Effector memory CD4-positive, alpha-beta T cell (primary cell): ENCODE data around the gene RNF43.
"Not testable (repeated sequence)": the region's sequence is repeated elsewhere in the genome, so short reads cannot be mapped to it uniquely, and the experiment has no call there.

Source experiments
- DNase-seq, 3 donors: peaks; one replicate each; pipeline ENCODE4 v3.0.0-alpha.2; 2020
- H3K27ac ChIP-seq: 2 replicates; pipeline ENCODE4 v1.7.0; 2013; ENCODE audit warnings: mild to moderate bottlenecking, low read length, moderate library complexity; ENCODE audit not compliant: insufficient read depth, poor library complexity, severe bottlenecking
- H3K27me3 ChIP-seq: replicated peaks from 2 replicates; pipeline ENCODE4 v1.7.0; 2013; ENCODE audit warnings: mild to moderate bottlenecking, low read length; ENCODE audit not compliant: insufficient read depth, control insufficient read depth, poor library complexity, severe bottlenecking
- H3K36me3 ChIP-seq: 2 replicates; pipeline ENCODE4 v1.7.0; 2013; ENCODE audit warnings: mild to moderate bottlenecking, low read length, moderate library complexity; ENCODE audit not compliant: control insufficient read depth, insufficient read depth
- H3K4me1 ChIP-seq: 2 replicates; pipeline ENCODE4 v1.7.0; 2013; ENCODE audit warnings: low read length, mild to moderate bottlenecking; ENCODE audit not compliant: control insufficient read depth, insufficient read depth, poor library complexity, severe bottlenecking
- H3K4me3 ChIP-seq: 2 replicates; pipeline ENCODE4 v1.7.0; 2013; ENCODE audit warnings: low read length, low read depth, mild to moderate bottlenecking; ENCODE audit not compliant: insufficient read depth, poor library complexity, severe bottlenecking
- H3K9me3 ChIP-seq: 2 replicates; pipeline ENCODE4 v1.7.0; 2013; ENCODE audit warnings: mild to moderate bottlenecking, low read length, moderate library complexity; ENCODE audit not compliant: control insufficient read depth

The RNF43 gene

DNA sequence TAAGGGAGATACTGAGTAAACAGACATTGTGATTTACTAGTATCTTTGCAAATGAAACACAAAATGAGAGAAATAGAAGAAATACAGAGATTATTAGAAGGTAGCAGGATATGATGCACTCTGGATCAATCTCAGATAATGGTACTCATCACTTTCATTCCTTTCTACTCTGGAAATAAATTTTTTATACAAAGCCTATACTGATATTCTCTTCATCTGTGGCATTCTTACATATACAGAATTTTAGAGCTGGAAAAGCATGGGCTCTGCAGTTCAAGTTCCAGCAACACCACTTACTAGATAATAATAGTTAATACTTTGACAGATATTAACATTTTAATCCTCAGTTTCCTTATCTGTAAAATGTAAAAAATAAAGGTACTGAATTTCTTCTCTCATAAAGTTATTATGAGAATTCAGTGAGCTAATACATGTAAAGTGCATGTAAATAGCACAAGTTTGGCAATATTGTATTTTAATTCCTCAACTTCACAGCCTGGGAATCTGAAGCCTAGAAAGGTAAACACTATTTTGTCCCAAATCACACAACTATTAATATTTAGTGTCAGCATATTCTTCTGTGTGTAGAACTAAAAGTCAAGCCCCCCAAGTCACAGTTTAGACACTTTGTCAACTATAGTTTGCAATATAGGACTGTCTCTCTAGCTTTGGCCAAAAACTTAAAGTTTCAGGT is 6.5 kb downstream of the RNF43 start:
- no peak overlapping the region for H3K27ac ChIP-seq
- DNase-seq: no peak
- H3K36me3 ChIP-seq: no peaks in the 10 kb centered on the region
- H3K9me3 ChIP-seq: no peaks in the 10 kb centered on the region
- no peaks in the 10 kb centered on the region for H3K4me1 ChIP-seq
- no peak overlapping the region for H3K4me3 ChIP-seq
- no peaks in the 10 kb centered on the region for H3K27me3 ChIP-seq

DNA sequence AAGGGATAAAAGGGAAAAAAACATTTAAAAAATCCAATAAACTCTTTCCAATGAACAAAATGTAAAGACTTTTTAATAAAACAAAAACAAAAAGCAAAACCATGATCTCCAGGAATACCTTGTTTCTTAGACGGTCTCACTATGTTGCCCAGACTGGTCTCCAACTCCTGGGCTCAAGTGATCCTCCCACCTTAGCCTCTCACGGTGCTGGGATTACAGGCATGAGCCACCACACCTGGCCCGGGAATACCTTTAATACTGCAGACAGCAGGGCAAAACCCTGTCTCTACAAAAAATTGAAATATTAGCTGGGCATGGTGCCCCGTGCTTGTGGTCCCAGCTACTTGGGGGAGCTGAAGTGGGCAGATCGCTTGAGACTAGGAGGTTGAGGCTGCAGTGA is 7.9 kb downstream of the RNF43 start:
- H3K4me3 ChIP-seq: no peak overlapping the region
- H3K27ac ChIP-seq: no peak overlapping the region
- no peak for DNase-seq
- no peaks in the 10 kb centered on the region for H3K9me3 ChIP-seq
- no peaks in the 10 kb centered on the region for H3K4me1 ChIP-seq
- H3K36me3 ChIP-seq: no peaks in the 10 kb centered on the region
- H3K27me3 ChIP-seq: no peaks in the 10 kb centered on the region

GRCh38 chr17:58403311-58403710 is 14.0 kb downstream of the RNF43 start:
- DNase-seq: no peak
- Histone ChIP-seq H3K27me3 (no peaks in the 10 kb centered on the region), H3K4me1 (no peaks in the 10 kb centered on the region), H3K9me3 (no peaks in the 10 kb centered on the region), H3K27ac (no peak overlapping the region), H3K36me3 (no peaks in the 10 kb centered on the region), H3K4me3 (no peak overlapping the region)

GRCh38 chr17:58402679-58403078 is 14.7 kb downstream of the RNF43 start:
- Histone ChIP-seq H3K4me3 (no peak overlapping the region), H3K27ac (no peak overlapping the region)

DNA sequence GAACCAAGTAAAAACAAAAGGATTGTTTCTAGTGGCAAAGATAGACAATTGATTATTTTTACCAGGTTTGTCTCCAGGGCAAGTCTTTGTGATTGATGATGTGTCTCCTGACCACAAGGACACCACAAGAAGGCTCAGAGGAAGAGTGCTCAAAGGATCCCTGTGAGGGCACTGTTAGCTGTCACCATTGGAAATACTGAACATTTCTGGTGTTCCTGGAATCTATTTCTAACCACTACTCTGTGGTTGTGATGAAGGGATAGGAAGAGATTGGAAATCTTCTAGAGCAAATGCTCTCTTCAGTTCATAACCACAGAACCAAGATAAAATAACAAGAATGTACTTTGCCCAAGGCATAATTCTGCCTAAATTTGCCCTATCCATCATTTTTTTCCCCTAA is 15.3 kb downstream of the RNF43 start:
- no peak overlapping the region for H3K4me3 ChIP-seq
- H3K27me3 ChIP-seq: no peaks in the 10 kb centered on the region
- no peak for DNase-seq
- H3K27ac ChIP-seq: no peak overlapping the region
- H3K36me3 ChIP-seq: no peaks in the 10 kb centered on the region
- no peaks in the 10 kb centered on the region for H3K4me1 ChIP-seq
- no peaks in the 10 kb centered on the region for H3K9me3 ChIP-seq

More at GRCh38 chr17:58402679-58403078, 14.7 kb downstream of the RNF43 start:
- DNase-seq: no peak
- Histone ChIP-seq H3K9me3 (no peaks in the 10 kb centered on the region), H3K36me3 (no peaks in the 10 kb centered on the region), H3K4me1 (no peaks in the 10 kb centered on the region), H3K27me3 (no peaks in the 10 kb centered on the region)

DNA sequence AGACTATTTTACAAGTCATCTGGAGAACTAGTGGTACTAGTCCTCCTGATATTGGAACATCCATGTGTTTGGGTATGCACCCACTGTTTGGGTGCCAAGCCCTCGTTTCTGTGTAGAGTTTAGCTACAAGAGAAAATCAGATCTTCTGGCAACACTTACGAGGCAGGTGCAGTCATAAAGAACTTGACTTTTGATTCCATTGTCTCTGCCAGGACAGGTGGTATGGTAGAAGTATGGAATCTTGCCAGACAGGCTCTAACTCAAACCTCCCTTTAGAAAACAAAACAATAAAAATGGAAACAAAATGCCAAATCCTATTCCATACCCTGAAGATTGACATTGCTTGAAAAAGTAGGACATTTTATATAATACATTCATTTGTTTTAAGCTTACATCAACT is 16.0 kb downstream of the RNF43 start:
- Histone ChIP-seq H3K9me3 (no peaks in the 10 kb centered on the region), H3K4me1 (no peaks in the 10 kb centered on the region), H3K27ac (no peak overlapping the region), H3K27me3 (no peaks in the 10 kb centered on the region), H3K36me3 (no peaks in the 10 kb centered on the region), H3K4me3 (no peak overlapping the region)
- DNase-seq: no peak

DNA sequence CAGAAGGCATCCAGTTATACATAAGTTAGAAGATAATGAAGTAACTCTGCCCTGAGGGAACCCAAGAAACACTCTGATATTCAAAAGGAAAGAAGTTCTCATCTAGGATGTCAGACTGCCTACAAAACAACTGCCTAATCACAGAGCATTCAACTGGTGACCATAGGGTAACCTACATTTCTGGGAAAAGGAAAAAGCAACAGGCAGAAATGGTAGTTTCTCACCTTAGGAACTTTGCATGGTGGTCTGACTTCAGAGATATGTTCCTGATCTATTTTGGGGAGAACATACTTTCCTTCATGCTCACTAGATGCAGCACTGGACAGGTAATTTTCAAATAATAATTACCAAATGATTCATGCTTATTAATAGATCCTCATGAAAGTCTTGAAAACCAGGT is 16.5 kb downstream of the RNF43 start:
- Histone ChIP-seq H3K4me1 (no peaks in the 10 kb centered on the region), H3K4me3 (no peak overlapping the region), H3K36me3 (no peaks in the 10 kb centered on the region), H3K9me3 (no peaks in the 10 kb centered on the region), H3K27ac (no peak overlapping the region), H3K27me3 (no peaks in the 10 kb centered on the region)
- DNase-seq: no peak

DNA sequence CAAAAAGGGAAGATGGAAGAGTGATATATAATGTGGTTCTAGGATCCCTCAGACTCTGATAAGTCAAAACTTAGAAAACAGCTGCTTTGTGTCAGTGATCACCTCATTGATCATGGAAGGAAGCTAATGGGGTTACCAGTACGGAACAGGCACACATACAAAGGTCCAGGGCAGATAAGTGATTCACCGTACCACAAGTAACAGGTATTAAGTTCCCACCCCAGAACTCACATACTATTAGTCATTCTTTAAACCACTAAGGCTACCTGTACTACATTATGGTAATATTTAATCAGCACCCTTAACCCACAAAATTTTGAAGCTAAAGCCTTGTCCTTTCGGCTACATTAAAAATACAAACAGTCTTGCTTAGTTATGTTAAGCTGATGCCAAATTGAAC is 17.4 kb downstream of the RNF43 start:
- Histone ChIP-seq H3K4me3 (no peak overlapping the region), H3K27me3 (no peaks in the 10 kb centered on the region), H3K36me3 (no peaks in the 10 kb centered on the region), H3K27ac (no peak overlapping the region), H3K9me3 (no peaks in the 10 kb centered on the region), H3K4me1 (no peaks in the 10 kb centered on the region)
- no peak for DNase-seq

DNA sequence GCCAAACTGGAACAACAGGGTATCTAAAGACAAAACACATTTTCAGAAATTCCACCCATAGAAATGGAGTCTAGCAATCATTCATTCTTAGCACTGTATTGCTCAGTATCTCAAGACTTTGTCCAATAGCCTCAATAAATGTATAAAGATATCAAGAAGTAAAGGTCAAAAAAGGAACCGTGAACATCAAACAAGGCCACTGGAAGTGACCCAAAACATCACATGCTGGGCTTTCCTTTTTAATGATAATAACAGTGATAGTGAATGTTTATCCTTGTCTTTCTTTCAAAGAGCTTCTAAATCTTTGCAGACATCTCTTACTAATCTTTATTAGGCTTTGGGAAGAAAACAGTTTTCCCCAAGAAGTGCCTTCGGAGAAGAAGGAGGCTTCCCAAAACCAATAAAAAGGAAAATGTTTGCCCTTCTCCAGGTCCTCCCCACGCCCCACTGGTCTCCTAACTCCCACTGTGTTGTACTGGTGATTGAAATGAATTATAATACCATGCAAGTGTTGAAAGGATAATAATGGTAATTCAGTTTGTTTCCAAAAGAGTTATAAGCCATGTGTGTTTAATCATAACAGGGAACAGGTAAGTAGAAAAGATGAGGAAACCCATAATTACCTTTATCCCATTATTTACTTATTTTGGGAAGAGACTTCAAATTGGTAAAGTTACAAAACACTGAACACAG is 18.6 kb downstream of the RNF43 start:
- Histone ChIP-seq H3K27me3 (no peaks in the 10 kb centered on the region), H3K4me1 (no peaks in the 10 kb centered on the region), H3K27ac (no peak overlapping the region), H3K36me3 (no peaks in the 10 kb centered on the region), H3K9me3 (no peaks in the 10 kb centered on the region), H3K4me3 (no peak overlapping the region)
- no peak for DNase-seq

DNA sequence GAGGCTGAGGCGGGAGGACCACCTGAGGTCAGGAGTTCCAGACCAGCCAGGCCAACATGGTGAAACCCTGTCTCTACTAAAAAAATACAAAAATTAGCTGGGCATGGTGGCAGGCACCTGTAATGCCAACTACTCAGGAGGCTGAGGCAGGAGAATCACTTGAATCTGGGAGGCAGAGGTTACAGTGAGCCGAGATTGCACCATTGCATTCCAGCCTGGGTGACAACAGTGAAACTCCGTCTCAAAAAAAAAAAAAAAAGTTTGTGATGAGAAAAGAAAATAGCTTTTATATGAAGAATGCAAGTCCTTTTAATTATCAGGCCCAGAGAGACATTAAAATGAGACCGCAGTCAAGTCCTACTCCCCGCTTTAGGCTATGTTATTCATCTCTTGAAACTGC is 19.9 kb downstream of the RNF43 start:
- not testable (repeated sequence) for H3K4me3 ChIP-seq, H3K36me3 ChIP-seq, H3K9me3 ChIP-seq, DNase-seq, H3K27ac ChIP-seq, H3K4me1 ChIP-seq, H3K27me3 ChIP-seq
